Measurements from ENCODE around the gene SARDH.

SARDH gene

DNA sequence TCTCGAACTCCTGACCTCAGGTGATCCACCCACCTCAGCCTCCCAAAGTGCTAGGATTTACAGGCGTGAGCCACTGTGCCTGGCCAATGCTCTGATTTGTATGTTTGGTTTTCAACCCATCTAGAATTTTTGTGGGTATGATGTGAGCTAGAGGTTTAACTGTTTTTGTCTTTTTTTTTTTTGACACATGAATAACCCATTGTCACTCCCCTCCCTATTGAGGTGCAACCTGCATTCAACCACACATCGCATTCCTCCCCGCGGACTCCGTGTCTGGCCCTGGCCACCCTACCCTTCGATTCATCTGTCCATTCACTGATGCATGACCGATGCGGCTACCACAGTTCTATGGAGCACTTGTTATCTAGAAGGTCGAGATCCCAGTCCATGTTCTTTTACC lies 119.4 kb downstream of the SARDH start:
- DNase-seq = no peak

DNA sequence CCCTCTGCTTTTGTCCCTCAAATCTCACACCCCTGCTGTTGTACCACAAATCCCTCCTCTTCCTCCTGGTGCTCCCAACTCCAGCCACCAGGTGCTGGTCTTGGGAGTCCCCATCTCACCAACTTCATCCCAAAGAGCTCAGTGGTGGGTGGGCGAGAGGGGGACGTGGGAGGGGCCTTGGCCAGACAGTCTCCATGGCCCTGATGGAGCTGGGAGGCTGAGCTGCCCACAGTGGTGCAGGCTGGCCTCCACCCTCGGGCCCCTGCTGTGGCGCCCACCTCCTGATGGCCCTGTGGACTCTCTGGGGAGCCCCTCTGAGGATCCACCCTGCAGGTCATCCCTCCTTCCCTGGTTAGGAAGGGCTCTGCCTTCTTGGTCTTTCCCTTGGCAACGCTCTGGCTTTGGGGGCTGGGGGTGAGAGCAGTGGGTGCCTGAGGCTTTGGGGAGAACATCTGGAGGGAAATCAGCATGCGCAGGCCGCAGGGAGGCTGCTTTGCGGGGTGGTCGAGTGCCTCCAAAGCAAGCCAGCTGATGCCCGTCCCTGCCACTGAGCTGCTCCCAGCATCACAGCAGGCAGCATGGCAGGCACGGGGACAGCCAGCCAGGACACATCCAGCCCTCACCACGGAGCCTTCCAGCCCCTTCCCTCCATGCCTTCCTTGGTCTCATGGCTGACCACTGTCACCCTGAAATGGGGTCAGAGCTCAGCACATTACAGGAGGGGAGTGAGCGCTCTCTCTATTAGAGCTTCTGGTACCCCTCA lies 121.3 kb downstream of the SARDH start:
- DNase-seq = no peak

DNA sequence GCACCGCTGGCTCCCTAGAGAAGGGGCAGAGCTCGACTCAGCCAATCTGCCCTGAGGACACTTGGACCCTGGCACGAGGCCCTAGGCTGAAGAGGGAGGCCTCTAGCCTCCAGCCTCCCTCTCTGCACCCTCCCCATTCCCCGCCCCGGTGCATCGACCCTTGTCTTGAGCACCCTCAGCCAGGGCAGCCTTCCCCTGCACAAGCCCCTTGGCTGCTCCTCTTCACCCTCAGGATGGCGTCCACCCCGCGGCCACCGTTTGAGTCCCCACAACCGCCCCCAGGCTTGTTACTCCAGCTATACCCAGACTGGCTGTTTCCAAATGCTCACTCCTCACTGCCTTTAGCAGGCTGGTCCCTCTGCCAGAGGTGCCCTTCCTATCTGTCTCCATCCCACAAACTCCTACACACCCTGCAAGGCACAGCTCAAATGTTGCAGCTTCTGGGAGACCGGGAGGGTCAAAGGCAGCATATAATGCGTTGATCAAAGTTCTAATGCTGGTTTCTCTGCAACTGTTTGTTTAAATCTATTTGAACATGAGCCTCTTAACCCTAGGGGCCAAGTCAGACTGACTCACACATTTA lies 122.5 kb downstream of the SARDH start:
- DNase-seq = no peak

DNA sequence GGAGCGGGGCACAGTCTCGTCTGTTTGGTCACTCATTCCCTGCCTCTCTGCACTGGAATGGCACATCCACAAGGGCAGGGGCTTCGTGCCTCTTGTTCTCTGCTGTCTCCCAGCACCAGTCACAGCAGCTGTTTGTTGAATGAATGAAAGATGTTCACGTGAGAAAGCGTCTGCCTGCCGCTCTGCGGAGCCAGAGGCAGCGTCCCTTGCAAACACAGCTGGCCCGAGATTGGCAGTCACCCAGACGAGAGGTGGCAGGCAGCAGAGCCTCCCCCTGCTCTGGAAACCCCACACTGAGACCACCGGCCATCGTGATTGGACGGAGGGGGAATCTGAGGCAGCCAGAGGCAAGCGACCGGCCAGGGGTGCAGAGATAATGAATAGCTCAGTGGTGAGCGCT lies 123.0 kb downstream of the SARDH start:
- no peak for DNase-seq

DNA sequence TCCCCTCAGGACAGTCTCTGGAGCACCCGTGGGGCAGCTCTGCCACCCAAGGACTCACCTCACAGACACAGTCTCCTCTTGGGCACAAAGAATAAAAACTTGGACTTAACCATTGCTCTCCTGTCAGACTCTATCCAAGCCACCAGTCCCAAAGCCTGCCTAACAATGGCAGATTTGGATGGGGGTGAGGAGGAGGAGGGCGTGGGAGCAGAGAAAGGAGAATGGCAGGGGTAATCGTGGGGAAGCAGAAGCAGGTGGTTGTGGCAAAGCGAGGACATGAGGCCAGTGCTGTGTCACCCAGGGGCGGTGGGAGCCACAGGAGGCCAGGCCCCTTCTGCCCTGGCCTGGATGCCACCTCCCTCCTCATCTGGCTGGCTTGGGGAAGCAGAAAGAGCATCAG lies 123.5 kb downstream of the SARDH start:
- no peak for DNase-seq

DNA sequence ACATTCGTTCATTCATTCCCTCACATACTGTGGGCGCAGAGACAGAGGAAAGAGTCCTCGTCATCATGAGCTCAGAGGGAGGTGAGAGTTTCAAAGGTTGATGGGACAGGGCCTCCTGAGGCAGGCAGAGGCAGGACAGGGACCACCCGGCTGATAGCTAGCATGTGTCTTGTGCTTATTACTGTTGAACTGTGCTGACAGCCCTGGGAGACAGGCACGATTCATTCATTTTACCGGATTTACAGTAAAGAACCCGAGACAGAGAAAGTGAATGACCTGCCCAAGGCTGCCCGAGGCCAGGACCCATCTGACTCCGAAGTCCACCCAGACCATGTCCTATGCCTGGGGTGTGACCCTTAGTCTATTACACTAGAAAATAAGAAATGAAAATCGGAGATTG lies 124.1 kb downstream of the SARDH start:
- no peak for DNase-seq

All from activated naive CD4-positive, alpha-beta T cell treated with Interleukin-2 at 50 U/mL for 16 hours (primary cell).